Endometrial microvascular endothelial cells (primary cell): ENCODE data around the gene LRP8. TPM values are rescaled to one million over a fixed set of nuclear protein-coding genes. Genes with fewer than 3 reads are reported as not detected.

ENCODE experiments used
- in situ Hi-C: cut with HindIII; loops from 2 replicates; pipeline ENCODE4 v1.10.0; 2017; ENCODE audit warnings: low sequenced_read_pairs, low pct_unique_long_range_greater_than_20kb; ENCODE audit errors: inconsistent ontology term
- total RNA-seq: library from RNA; depleted of rRNA; stranded (reverse); fragments of >200 nt; gene quantifications from one replicate; pipeline ENCODE4 v1.2.3, GENCODE V29; 2015; ENCODE audit errors: inconsistent ontology term

Gene LRP8
- total RNA-seq, 1 donor from 2014 or later: 44.5 TPM

- in situ Hi-C loops: no loop called here
Measured at GRCh38 chr1:53342735-53343470, 15.0 kb upstream of the LRP8 start.

GRCh38 chr1:53341961-53342707, 14.3 kb upstream of the LRP8 start:
- in situ Hi-C loops: no loop called here

GRCh38 chr1:53341521-53341895, 13.6 kb upstream of the LRP8 start:
- in situ Hi-C loops: no loop called here

GRCh38 chr1:53340660-53341520, 13.0 kb upstream of the LRP8 start:
- in situ Hi-C loops: no loop called here

GRCh38 chr1:53339736-53340635, 12.1 kb upstream of the LRP8 start:
- in situ Hi-C loops: no loop called here

- in situ Hi-C loops: no loop called here
Measured at GRCh38 chr1:53338423-53338822, 10.6 kb upstream of the LRP8 start.

- in situ Hi-C loops: no loop called here
Measured at GRCh38 chr1:53337499-53337898, 9.6 kb upstream of the LRP8 start.

GRCh38 chr1:53336146-53336545, 8.3 kb upstream of the LRP8 start:
- in situ Hi-C loops: no loop called here

- in situ Hi-C loops: no loop called here
Measured at GRCh38 chr1:53335661-53336060, 7.8 kb upstream of the LRP8 start.

- in situ Hi-C loops: no loop called here
Measured at GRCh38 chr1:53334781-53335180, 6.9 kb upstream of the LRP8 start.

- in situ Hi-C loops: no loop called here
Measured at GRCh38 chr1:53334312-53334711, 6.4 kb upstream of the LRP8 start.

GRCh38 chr1:53332833-53333232, 5.0 kb upstream of the LRP8 start:
- in situ Hi-C loops: no loop called here

- in situ Hi-C loops: no loop called here
Measured at GRCh38 chr1:53332186-53332564, 4.3 kb upstream of the LRP8 start.

- in situ Hi-C loops: no loop called here
Measured at GRCh38 chr1:53331446-53332185, 3.7 kb upstream of the LRP8 start.

- in situ Hi-C loops: no loop called here
Measured at GRCh38 chr1:53330819-53331218, 2.9 kb upstream of the LRP8 start.

GRCh38 chr1:53328541-53329499, 950 bp upstream of the LRP8 start:
- in situ Hi-C loops: no loop called here
